K562 (cell line): ENCODE results near the gene NR2F6. TPM values are rescaled to one million over a fixed set of nuclear protein-coding genes. Genes with fewer than 3 reads are reported as not detected.
A peak's percentile ranks its signal among the peaks of the same experiment; 100 is the strongest.

Experiments
- ATAC-seq: fragments of 200-7000 bp; cut with Tn5 transposase; 3 replicates; pipeline ENCODE4 v1.9.1; 2020; ENCODE audit warnings: moderate library complexity
- BruUV-seq: library from RNA; stranded (reverse); fragments of 400-500 nt; replicated peaks from 2 replicates; lab custom pipeline; 2021; lab: Mats Ljungman, UMichigan
- CTCF ChIA-PET: fragments of 300-600 bp; formaldehyde crosslinking; extraction: SDS; loops from one replicate; lab custom pipeline; 2021; ENCODE audit warnings: low intra/inter-chr PET ratio; lab: Yijun Ruan, JAX
- POLR2A ChIA-PET: fragments of 300-600, 350-650 bp; sonication (Branson Sonifier 250); formaldehyde crosslinking; extraction: SDS; loops from one replicate; lab custom pipeline; 2021; ENCODE audit warnings: antibody characterized with exemption, inconsistent platforms; lab: Yijun Ruan, JAX
- DNase-seq, 4 experiments: peaks; one replicate each; pipeline versions ENCODE4 v3.0.0 to v3.0.0-alpha.2; 2011 to 2018; ENCODE audit warnings: low spot score in 3 of 4, mixed read lengths in 3 of 4; ENCODE audit errors: extremely low read depth in 1 of 4
- FAIRE-seq: peaks from 2 replicates; lab custom pipeline; 2011; peaks lifted over from hg19 to GRCh38; lab: Jason Lieb, UNC
- H2AFZ ChIP-seq: 2 replicates; pipeline ENCODE4 v1.6.0; 2011; ENCODE audit warnings: low read depth, low read length, control low read depth, inconsistent platforms
- H3K27ac ChIP-seq: fragments of 200-600 bp; 3 replicates; pipeline ENCODE4 v1.8.0; 2011; ENCODE audit warnings: low read depth, mild to moderate bottlenecking, control low read depth, inconsistent platforms, low read length, moderate library complexity, mixed read lengths; ENCODE audit errors: extremely low read depth
- H3K27me3 ChIP-seq, 2 experiments: fragments of 300-600 bp in 1 of 2; 2 replicates in 1 of 2; 3 replicates in 1 of 2; pipeline versions ENCODE4 v1.6.0 to v1.8.0; 2011; ENCODE audit warnings: inconsistent platforms in 2 of 2, low read length in 2 of 2, mild to moderate bottlenecking in 1 of 2, mixed read lengths in 1 of 2, moderate library complexity in 1 of 2; ENCODE audit not compliant: control insufficient read depth in 2 of 2, insufficient read depth in 2 of 2
- H3K36me3 ChIP-seq: fragments of 300-600 bp; 3 replicates; pipeline ENCODE4 v1.8.0; 2011; ENCODE audit warnings: mild to moderate bottlenecking, low read length, inconsistent platforms; ENCODE audit not compliant: control insufficient read depth, insufficient read depth
- H3K4me1 ChIP-seq, 2 experiments: fragments of 200-600 bp in 1 of 2; replicated peaks in 1 of 2; 2 replicates in 1 of 2; 3 replicates in 1 of 2; pipeline versions ENCODE4 v1.5.1 to v1.8.0; 2011; ENCODE audit warnings: inconsistent platforms in 2 of 2, low read length in 2 of 2, mild to moderate bottlenecking in 1 of 2, mixed read lengths in 1 of 2, moderate library complexity in 1 of 2; ENCODE audit not compliant: control insufficient read depth in 2 of 2, insufficient read depth in 2 of 2
- H3K4me2 ChIP-seq: 2 replicates; pipeline ENCODE4 v1.6.1; 2011; ENCODE audit warnings: low read length, control low read depth, inconsistent platforms, mixed read lengths; ENCODE audit not compliant: insufficient read depth
- H3K4me3 ChIP-seq: fragments of 200-600 bp; sonication (generic), shearing (Covaris generic); 2 replicates; pipeline ENCODE4 v1.5.1; 2016; ENCODE audit warnings: control low read depth, inconsistent platforms
- H3K79me2 ChIP-seq: fragments of 200-600 bp; 3 replicates; pipeline ENCODE4 v1.8.0; 2011; ENCODE audit warnings: low read length, inconsistent platforms; ENCODE audit not compliant: control insufficient read depth, insufficient read depth
- H3K9ac ChIP-seq, 2 experiments: 2 replicates each; pipeline versions ENCODE4 v1.6.0 to v1.6.1; 2011; ENCODE audit warnings: low read depth in 2 of 2, low read length in 2 of 2, control low read depth in 1 of 2, inconsistent platforms in 1 of 2, mild to moderate bottlenecking in 1 of 2, mixed read lengths in 1 of 2; ENCODE audit not compliant: insufficient read depth in 1 of 2
- H3K9me1 ChIP-seq: one replicate; pipeline ENCODE4 v1.6.0; 2011; ENCODE audit warnings: inconsistent platforms, mild to moderate bottlenecking, low read length, moderate library complexity; ENCODE audit not compliant: control insufficient read depth, insufficient read depth
- H3K9me3 ChIP-seq: replicated peaks from 2 replicates; pipeline ENCODE4 v1.5.1; 2011; ENCODE audit warnings: low read depth, low read length, inconsistent platforms; ENCODE audit not compliant: control insufficient read depth, insufficient read depth
- H4K20me1 ChIP-seq: replicated peaks from 2 replicates; pipeline ENCODE4 v1.6.1; 2011; ENCODE audit warnings: low read length, inconsistent platforms, mixed read lengths; ENCODE audit not compliant: control insufficient read depth, insufficient read depth
- KDM2B ChIP-seq: fragments of 250-450 bp; sonication (Bioruptor Pico); IDR thresholded peaks from 2 replicates; pipeline ENCODE4 v1.8.0; 2021; ENCODE audit warnings: mild to moderate bottlenecking, moderate library complexity
- PHB2 ChIP-seq: fragments of 450-650 bp; IDR thresholded peaks from 2 replicates; pipeline ENCODE4 v1.6.1; 2017; ENCODE audit warnings: low read depth
- RBFOX2 ChIP-seq: fragments of 200-400 bp; formaldehyde crosslinking; IDR thresholded peaks from 2 replicates; pipeline ENCODE4 v1.6.1; 2017; ENCODE audit warnings: low read depth, mild to moderate bottlenecking, low read length, moderate library complexity
- ZNF589 ChIP-seq: fragments of 200-800 bp; sonication (Bioruptor generic); IDR thresholded peaks from 2 replicates; pipeline ENCODE4 v1.6.1; 2016; ENCODE audit warnings: low read depth, missing genetic modification characterization, missing compliant biosample characterization
- WGBS: fragments of 100-300 bp; shearing (Covaris generic); methylation state at CpG from one replicate; pipeline ENCODE4 v1.1.6; 2016; ENCODE audit warnings: low coverage, mixed read lengths; ENCODE audit not compliant: insufficient coverage; ENCODE audit errors: missing lambda C conversion rate; 5-methylcytosine and 5-hydroxymethylcytosine counted together
- in situ Hi-C: fragments of 300-500 bp; cut with MboI; formaldehyde crosslinking; loops from 4 replicates; pipeline ENCODE4 v1.15.0; 2018; ENCODE audit warnings: inconsistent platforms, mixed read lengths
- intact Hi-C: fragments of 100-400 bp; cut with micrococcal nuclease; formaldehyde crosslinking; loops from 2 replicates; pipeline ENCODE4 v1.14.2; 2022
- polyA plus RNA-seq, 8 experiments: library from polyadenylated mRNA; depleted of rRNA in 4 of 8; stranded (reverse) in 5 of 8; unstranded in 3 of 8; fragments of >200 nt; fragmentation: Nextera tagmentation in 2 of 8; fragmentation: Illumina TruSeq in 1 of 8; extraction: Ambion mirVana in 2 of 8; extraction: Trizol in 1 of 8; gene quantifications; 2 replicates each; pipeline versions ENCODE4 v1.2.1 to v1.2.3, GENCODE V29; 2011 to 2014; ENCODE audit warnings: inconsistent platforms in 1 of 8, missing spikeins in 1 of 8
- total RNA-seq, 7 experiments: library from RNA; depleted of rRNA in 6 of 7; stranded (reverse); fragments of >200 nt in 6 of 7; fragmentation: Illumina TruSeq in 2 of 7; extraction: Trizol in 2 of 7; gene quantifications; 2 replicates each; pipeline versions ENCODE4 v1.2.1 to v1.2.3, GENCODE V29; 2011 to 2021; ENCODE audit warnings: low replicate concordance in 1 of 7
- TF ChIP-seq, protein P1 (sequence below), 3 experiments: fragments of 200-800 bp in 1 of 3; sonication (Bioruptor generic) in 1 of 3; sonication (generic) in 1 of 3; formaldehyde crosslinking in 1 of 3; IDR thresholded peaks; 2 replicates each; pipeline versions ENCODE4 v1.6.1 to v1.8.0; 2016 to 2022; ENCODE audit warnings: mild to moderate bottlenecking in 2 of 3, missing compliant biosample characterization in 2 of 3, missing genetic modification characterization in 2 of 3, missing genetic modification reagents in 1 of 3
- TF ChIP-seq, protein P2 (sequence below): sonication (generic); formaldehyde crosslinking; IDR thresholded peaks from 2 replicates; pipeline ENCODE4 v1.8.1; 2023; ENCODE audit warnings: mild to moderate bottlenecking, missing genetic modification reagents

Gene NR2F6
- total and polyA plus RNA-seq, 9 of the 15 experiments (the other 6 are each of a cell fraction or from before 2014, with no cell fraction given), result 0.76 to 97.5 (median 18.8) TPM

DNA sequence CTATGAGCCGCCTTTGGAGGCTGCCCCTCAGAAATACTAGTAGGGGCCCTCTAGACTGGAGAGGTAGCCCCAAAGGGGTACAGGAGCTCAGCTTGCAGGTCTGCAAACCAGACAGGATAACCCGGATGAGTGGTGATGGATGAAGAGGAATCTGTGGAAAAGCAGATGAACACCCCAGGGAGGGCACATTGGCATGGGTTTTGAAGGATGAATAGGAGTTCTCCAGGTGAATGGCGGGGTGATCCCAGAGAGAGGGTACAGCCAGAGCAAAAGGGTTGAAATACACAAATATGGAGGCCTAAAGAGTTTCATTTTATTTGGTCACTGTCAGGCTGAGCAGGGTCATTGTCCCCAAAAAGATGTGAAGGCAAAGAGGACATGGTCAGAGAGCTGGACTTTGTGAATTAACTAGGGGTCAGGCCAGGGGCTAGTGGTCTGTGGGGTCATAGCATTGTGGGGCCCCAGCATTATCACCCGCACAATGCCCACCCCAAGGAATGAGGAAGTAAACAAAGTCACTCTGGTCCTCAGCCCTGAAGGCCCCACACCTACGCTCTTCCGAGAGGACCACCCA lies 4.8 kb downstream of the NR2F6 start:
- in situ Hi-C loops, result no loop called here
- H4K20me1 ChIP-seq, result peaks cover 15% of the 10 kb centered on the region
- H3K9me1 ChIP-seq, result no peaks in the 10 kb centered on the region
- BruUV-seq, result no TSS peak
- TF ChIP-seq RBFOX2 (0 out of 2 replicates have a peak, but pooled peaks have one; percentile 11), KDM2B (CRISPR knock-in tag) (no peak)
- 95% methylated on average over 6 of the region's 6 CpGs for WGBS
- ATAC-seq (no peak), DNase-seq (no peak), FAIRE-seq (no peak)
- intact Hi-C loops, result no loop called here
- no peak overlapping the region for H3K27ac ChIP-seq
- peaks cover 45% of the 10 kb centered on the region; the same call in 2 of the 3 replicates for H3K36me3 ChIP-seq
- H3K27me3 ChIP-seq, result no peaks in the 10 kb centered on the region
- H3K4me1 ChIP-seq, result peaks cover 20 to 58% of the 10 kb centered on the region in 2 experiments
- POLR2A ChIA-PET, result interaction anchor here (0.6 to 11.3 kb wide), 8 partner anchors 15 to 560 kb away, joined by 3 to 129 read pairs (median 3); partner anchors contain the start of genes BABAM1, DDA1, OCEL1 and USE1
- peak overlapping the region in 1 of 2 experiments; percentile 77; a peak in 2 of 4 replicates for H3K9ac ChIP-seq
- H3K4me3 ChIP-seq, result no peak overlapping the region
- H3K9me3 ChIP-seq, result no peaks in the 10 kb centered on the region
- H3K79me2 ChIP-seq, result peaks cover 61% of the 10 kb centered on the region
- H3K4me2 ChIP-seq, result no peak overlapping the region
- CTCF ChIA-PET, result no interaction called here
- no peak overlapping the region for H2AFZ ChIP-seq

DNA sequence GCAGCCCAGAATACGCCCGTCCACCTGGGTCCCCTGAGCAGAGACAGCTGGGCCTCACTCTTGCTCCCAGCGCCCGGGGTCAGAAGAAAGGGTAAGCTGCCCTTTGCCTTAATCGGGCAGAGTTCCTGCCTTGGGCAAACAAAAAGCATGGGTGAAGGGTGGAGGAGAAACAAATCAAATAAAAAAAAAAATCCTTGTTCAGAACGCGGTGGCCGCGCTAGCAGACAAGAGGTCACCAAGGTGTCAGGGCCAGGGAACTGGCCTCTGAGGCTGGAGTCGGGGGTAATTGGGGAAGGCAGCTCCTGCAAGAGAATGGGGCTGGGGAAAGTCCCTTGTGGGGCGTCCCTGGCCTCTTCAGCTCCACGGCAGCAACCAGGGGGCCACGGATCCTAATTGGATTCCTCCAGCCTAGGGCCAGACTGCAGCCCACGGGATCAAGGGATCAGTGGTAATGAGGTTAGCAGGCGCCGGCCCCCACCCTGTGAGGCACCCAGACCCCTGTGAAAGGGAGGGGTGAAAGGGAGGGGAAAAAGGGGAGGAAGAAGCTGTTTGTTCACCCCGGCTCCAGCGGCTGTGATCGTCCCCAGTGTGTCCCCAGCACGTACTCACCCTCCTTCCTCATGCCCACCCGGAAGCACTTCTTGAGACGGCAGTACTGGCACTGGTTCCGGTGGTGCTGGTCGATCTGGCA lies 5.5 kb downstream of the NR2F6 start:
- in situ Hi-C loops, result no loop called here
- peaks cover 45% of the 10 kb centered on the region; the same call in 2 of the 3 replicates for H3K36me3 ChIP-seq
- H3K4me1 ChIP-seq, result peaks cover 20 to 62% of the 10 kb centered on the region in 2 experiments
- H3K4me2 ChIP-seq, result no peak overlapping the region
- POLR2A ChIA-PET, result interaction anchor here (0.7 to 11.3 kb wide), 4 partner anchors 14 to 559 kb away, joined by 3 to 129 read pairs (median 4); partner anchors contain the start of genes DDA1, OCEL1 and USE1
- intact Hi-C loops, result no loop called here
- H3K9me3 ChIP-seq, result no peaks in the 10 kb centered on the region
- no peak for DNase-seq
- 78% methylated on average over 19 of the region's 24 CpGs for WGBS
- no peak for ATAC-seq
- H3K9me1 ChIP-seq, result no peaks in the 10 kb centered on the region
- peaks cover 65% of the 10 kb centered on the region for H3K79me2 ChIP-seq
- H4K20me1 ChIP-seq, result peaks cover 15% of the 10 kb centered on the region
- TF ChIP-seq, protein P1, sequence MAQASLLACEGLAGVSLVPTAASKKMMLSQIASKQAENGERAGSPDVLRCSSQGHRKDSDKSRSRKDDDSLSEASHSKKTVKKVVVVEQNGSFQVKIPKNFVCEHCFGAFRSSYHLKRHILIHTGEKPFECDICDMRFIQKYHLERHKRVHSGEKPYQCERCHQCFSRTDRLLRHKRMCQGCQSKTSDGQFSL (CRISPR knock-in tag; IDR thresholded peaks at IDR 0.05), result peak; percentile 77; the same call in 1 of the 2 replicates
- TF ChIP-seq, protein P1 (tag; IDR thresholded peaks at IDR 0.05), result no peak
- TF ChIP-seq ZNF589 (CRISPR knock-in tag) (no peak), PHB2 (no peak)
- TF ChIP-seq, protein P2, sequence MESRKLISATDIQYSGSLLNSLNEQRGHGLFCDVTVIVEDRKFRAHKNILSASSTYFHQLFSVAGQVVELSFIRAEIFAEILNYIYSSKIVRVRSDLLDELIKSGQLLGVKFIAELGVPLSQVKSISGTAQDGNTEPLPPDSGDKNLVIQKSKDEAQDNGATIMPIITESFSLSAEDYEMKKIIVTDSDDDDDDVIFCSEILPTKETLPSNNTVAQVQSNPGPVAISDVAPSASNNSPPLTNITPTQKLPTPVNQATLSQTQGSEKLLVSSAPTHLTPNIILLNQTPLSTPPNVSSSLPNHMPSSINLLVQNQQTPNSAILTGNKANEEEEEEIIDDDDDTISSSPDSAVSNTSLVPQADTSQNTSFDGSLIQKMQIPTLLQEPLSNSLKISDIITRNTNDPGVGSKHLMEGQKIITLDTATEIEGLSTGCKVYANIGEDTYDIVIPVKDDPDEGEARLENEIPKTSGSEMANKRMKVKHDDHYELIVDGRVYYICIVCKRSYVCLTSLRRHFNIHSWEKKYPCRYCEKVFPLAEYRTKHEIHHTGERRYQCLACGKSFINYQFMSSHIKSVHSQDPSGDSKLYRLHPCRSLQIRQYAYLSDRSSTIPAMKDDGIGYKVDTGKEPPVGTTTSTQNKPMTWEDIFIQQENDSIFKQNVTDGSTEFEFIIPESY (CRISPR knock-in tag), result 0 out of 2 replicates have a peak, but pooled peaks have one; percentile 16
- H3K4me3 ChIP-seq, result no peak overlapping the region
- H3K27ac ChIP-seq, result no peak overlapping the region
- CTCF ChIA-PET, result no interaction called here
- H3K27me3 ChIP-seq, result no peaks in the 10 kb centered on the region
- no peak for FAIRE-seq
- H2AFZ ChIP-seq, result no peak overlapping the region
- H3K9ac ChIP-seq, result peak overlapping the region in 1 of 2 experiments; percentile 24; a peak in 2 of 4 replicates
- no TSS peak for BruUV-seq
